ENCODE measurements around the gene DERA.

Gene DERA

DNA sequence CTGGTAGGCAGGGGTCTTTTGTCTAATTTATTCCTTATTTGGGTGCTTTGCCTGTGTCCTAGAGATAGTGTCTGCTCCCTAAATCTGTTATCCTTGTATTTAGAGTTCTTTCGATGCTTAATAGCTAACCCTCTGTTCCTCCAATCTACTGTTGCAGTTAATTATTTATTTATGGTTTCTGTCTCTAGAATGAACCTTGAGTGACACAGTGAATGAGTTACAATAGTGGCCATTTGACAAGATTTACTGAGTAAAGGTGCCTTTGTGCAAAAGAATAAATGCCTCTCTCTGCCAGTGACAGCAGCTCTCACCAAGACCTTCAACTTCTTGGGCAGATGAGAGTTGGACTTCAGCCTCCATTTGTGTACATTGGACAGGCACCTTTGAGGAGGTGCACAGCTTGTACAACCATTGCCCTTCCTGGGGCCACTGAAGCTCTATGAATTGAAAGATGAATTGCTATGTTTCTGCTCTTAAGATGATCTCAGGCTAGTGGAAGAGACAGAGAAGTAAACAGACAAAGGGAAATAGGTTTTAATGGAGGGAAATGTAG is 165.9 kb downstream of the DERA start:
- TF ChIP-seq, protein P1, sequence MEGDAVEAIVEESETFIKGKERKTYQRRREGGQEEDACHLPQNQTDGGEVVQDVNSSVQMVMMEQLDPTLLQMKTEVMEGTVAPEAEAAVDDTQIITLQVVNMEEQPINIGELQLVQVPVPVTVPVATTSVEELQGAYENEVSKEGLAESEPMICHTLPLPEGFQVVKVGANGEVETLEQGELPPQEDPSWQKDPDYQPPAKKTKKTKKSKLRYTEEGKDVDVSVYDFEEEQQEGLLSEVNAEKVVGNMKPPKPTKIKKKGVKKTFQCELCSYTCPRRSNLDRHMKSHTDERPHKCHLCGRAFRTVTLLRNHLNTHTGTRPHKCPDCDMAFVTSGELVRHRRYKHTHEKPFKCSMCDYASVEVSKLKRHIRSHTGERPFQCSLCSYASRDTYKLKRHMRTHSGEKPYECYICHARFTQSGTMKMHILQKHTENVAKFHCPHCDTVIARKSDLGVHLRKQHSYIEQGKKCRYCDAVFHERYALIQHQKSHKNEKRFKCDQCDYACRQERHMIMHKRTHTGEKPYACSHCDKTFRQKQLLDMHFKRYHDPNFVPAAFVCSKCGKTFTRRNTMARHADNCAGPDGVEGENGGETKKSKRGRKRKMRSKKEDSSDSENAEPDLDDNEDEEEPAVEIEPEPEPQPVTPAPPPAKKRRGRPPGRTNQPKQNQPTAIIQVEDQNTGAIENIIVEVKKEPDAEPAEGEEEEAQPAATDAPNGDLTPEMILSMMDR (IDR thresholded peaks at IDR 0.05), result no peak
- Histone ChIP-seq H3K4me3 (ENCODE audit: low read depth in 1 of 2, low read length in 1 of 2) (no peak overlapping the region), H3K36me3 (no peaks in the 10 kb centered on the region), H3K4me1 (ENCODE audit: control insufficient read depth in 1 of 2, insufficient read depth in 1 of 2, low read depth in 1 of 2, low read length in 1 of 2) (no peaks in the 10 kb centered on the region), H3K27me3 (no peaks in the 10 kb centered on the region), H3K27ac (no peak overlapping the region), H3K9me3 (no peaks in the 10 kb centered on the region)

DNA sequence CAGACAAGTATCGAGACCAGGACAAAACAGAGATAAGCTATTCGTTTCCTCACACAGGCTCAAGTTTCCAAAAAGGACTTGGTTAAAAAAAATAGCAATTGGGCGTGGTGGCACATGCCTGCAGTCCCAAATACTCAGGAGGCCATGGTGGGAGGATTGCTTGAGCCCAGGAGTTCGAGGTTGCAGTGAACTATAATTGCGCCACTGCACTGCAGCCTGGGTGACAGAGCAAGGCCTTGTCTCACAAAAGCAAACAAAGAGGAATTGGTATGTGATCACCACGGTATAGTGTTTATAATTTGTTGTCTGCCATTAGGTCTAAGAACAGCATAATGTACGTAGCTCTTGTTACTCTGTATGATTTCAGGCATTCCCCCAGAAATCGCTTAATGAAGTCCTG is 175.3 kb downstream of the DERA start:
- TF ChIP-seq, protein P1 (IDR thresholded peaks at IDR 0.05), result no peak
- H3K36me3 ChIP-seq, result no peaks in the 10 kb centered on the region
- no peak overlapping the region for H3K4me3 ChIP-seq (ENCODE audit: low read depth in 1 of 2, low read length in 1 of 2)
- H3K4me1 ChIP-seq (ENCODE audit: control insufficient read depth in 1 of 2, insufficient read depth in 1 of 2, low read depth in 1 of 2, low read length in 1 of 2), result no peaks in the 10 kb centered on the region
- H3K27me3 ChIP-seq, result no peaks in the 10 kb centered on the region
- H3K9me3 ChIP-seq, result no peaks in the 10 kb centered on the region
- no peak overlapping the region for H3K27ac ChIP-seq

DNA sequence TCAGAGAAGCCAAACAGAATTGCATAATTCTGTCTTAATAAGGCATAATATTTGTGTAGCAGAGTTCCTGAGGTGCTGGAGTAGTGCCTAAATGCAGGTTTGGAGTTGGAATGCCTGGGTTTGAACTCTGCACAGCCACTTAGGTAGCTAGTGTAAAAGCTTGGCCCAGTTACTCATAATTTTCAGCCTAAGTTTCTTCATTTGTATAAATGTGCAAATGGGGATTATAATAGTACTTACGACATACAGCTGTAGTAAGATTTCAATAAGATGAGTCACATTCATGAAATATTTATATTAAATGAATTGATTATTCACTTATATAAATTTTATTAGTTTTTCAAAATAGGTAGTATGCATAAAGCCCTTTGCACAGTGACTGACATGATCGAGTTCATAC is 175.8 kb downstream of the DERA start:
- H3K4me1 ChIP-seq (ENCODE audit: control insufficient read depth in 1 of 2, insufficient read depth in 1 of 2, low read depth in 1 of 2, low read length in 1 of 2), result no peaks in the 10 kb centered on the region
- H3K4me3 ChIP-seq (ENCODE audit: low read depth in 1 of 2, low read length in 1 of 2), result no peak overlapping the region
- H3K27me3 ChIP-seq, result no peaks in the 10 kb centered on the region
- no peaks in the 10 kb centered on the region for H3K9me3 ChIP-seq
- no peaks in the 10 kb centered on the region for H3K36me3 ChIP-seq
- no peak overlapping the region for H3K27ac ChIP-seq
- TF ChIP-seq, protein P1 (IDR thresholded peaks at IDR 0.05), result no peak

Measured in neutrophil (primary cell).